Central memory CD8-positive, alpha-beta T cell (primary cell): ENCODE measurements around the gene AKAP8L.
A peak's percentile ranks its signal among the peaks of the same experiment; 100 is the strongest.

Source experiments
- ATAC-seq: fragments of 150-1000 bp; cut with Tn5 transposase; replicated peaks from 2 replicates; pipeline ENCODE4 v1.10.0; 2022; ENCODE audit warnings: mild to moderate bottlenecking, moderate FRiP score, moderate number of reproducible peaks; ENCODE audit not compliant: poor library complexity, severe bottlenecking; ENCODE audit errors: extremely low read depth
- DNase-seq, 2 donors: peaks; one replicate each; pipeline ENCODE4 v3.0.0; 2021; ENCODE audit warnings: low spot score in 2 of 2
- H3K27ac Mint-ChIP-seq: one replicate; pipeline ENCODE4 v1.8.0; 2022; ENCODE audit warnings: low read depth, mild to moderate bottlenecking, moderate library complexity, mixed read lengths
- H3K27me3 Mint-ChIP-seq: one replicate; pipeline ENCODE4 v1.8.0; 2022; ENCODE audit warnings: mixed read lengths
- H3K36me3 Mint-ChIP-seq: one replicate; pipeline ENCODE4 v1.8.0; 2022; ENCODE audit warnings: mild to moderate bottlenecking, moderate library complexity, mixed read lengths; ENCODE audit not compliant: insufficient read depth
- H3K4me1 Mint-ChIP-seq: one replicate; pipeline ENCODE4 v1.8.0; 2022; ENCODE audit warnings: mixed read lengths
- H3K4me3 Mint-ChIP-seq: one replicate; pipeline ENCODE4 v1.8.0; 2022; ENCODE audit warnings: mild to moderate bottlenecking, moderate library complexity, mixed read lengths
- H3K9me3 Mint-ChIP-seq: one replicate; pipeline ENCODE4 v1.8.0; 2022; ENCODE audit warnings: mixed read lengths

Gene AKAP8L

GRCh38 chr19:15453906-15454860 is 35.4 kb upstream of the AKAP8L start:
- H3K36me3 Mint-ChIP-seq, result peaks cover 45% of the 10 kb centered on the region
- no peak overlapping the region for H3K4me3 Mint-ChIP-seq
- no peaks in the 10 kb centered on the region for H3K9me3 Mint-ChIP-seq
- ATAC-seq, result no peak
- peaks cover 35% of the 10 kb centered on the region for H3K4me1 Mint-ChIP-seq
- no peaks in the 10 kb centered on the region for H3K27me3 Mint-ChIP-seq
- peak overlapping the region; percentile 64 for H3K27ac Mint-ChIP-seq
- DNase-seq, result no peak

GRCh38 chr19:15453091-15453578 is 34.3 kb upstream of the AKAP8L start:
- Mint-ChIP-seq H3K27ac (no peak overlapping the region), H3K4me3 (no peak overlapping the region), H3K27me3 (no peaks in the 10 kb centered on the region), H3K36me3 (peaks cover 47% of the 10 kb centered on the region), H3K4me1 (peaks cover 44% of the 10 kb centered on the region), H3K9me3 (no peaks in the 10 kb centered on the region)
- ATAC-seq, result no peak
- no peak for DNase-seq

GRCh38 chr19:15452111-15453047 is 33.6 kb upstream of the AKAP8L start:
- DNase-seq (no peak), ATAC-seq (no peak)
- H3K4me3 Mint-ChIP-seq, result no peak overlapping the region
- no peaks in the 10 kb centered on the region for H3K9me3 Mint-ChIP-seq
- peaks cover 43% of the 10 kb centered on the region for H3K36me3 Mint-ChIP-seq
- H3K27ac Mint-ChIP-seq, result no peak overlapping the region
- peaks cover 44% of the 10 kb centered on the region for H3K4me1 Mint-ChIP-seq
- H3K27me3 Mint-ChIP-seq, result no peaks in the 10 kb centered on the region

GRCh38 chr19:15450528-15450890 is 31.7 kb upstream of the AKAP8L start:
- Mint-ChIP-seq H3K4me3 (peak overlapping the region; percentile 78), H3K4me1 (peaks cover 38% of the 10 kb centered on the region), H3K27ac (peak overlapping the region; percentile 87), H3K9me3 (no peaks in the 10 kb centered on the region), H3K27me3 (no peaks in the 10 kb centered on the region), H3K36me3 (peaks cover 37% of the 10 kb centered on the region)
- ATAC-seq (no peak), DNase-seq (no peak)

- Mint-ChIP-seq H3K27me3 (no peaks in the 10 kb centered on the region), H3K4me3 (peak within 1 kb of the TSS; percentile 78), H3K4me1 (peaks cover 33% of the 10 kb centered on the region), H3K36me3 (peaks cover 32% of the 10 kb centered on the region), H3K27ac (peak within 1 kb of the TSS; percentile 87), H3K9me3 (no peaks in the 10 kb centered on the region)
- ATAC-seq (peak; percentile 75), DNase-seq (peak; percentile 73 to 79)
These were observed 31.1 kb upstream of the AKAP8L start, which contains the start of gene WIZ for GRCh38 chr19:15449620-15450527. Gene WIZ, minus strand, starts transcription at chr19:15449956. Its CDS starts 1,649 bp downstream, at chr19:15448307.

- Mint-ChIP-seq H3K4me3 (peak overlapping the region; percentile 72), H3K36me3 (peaks cover 28% of the 10 kb centered on the region), H3K27ac (peak overlapping the region; percentile 5), H3K9me3 (no peaks in the 10 kb centered on the region), H3K4me1 (peaks cover 26% of the 10 kb centered on the region), H3K27me3 (no peaks in the 10 kb centered on the region)
- DNase-seq (no peak), ATAC-seq (no peak)
These were observed 30.2 kb upstream of the AKAP8L start for GRCh38 chr19:15448778-15449619.

- Mint-ChIP-seq H3K4me3 (peak overlapping the region; percentile 72), H3K9me3 (no peaks in the 10 kb centered on the region), H3K27ac (peak overlapping the region; percentile 5), H3K4me1 (peaks cover 25% of the 10 kb centered on the region), H3K36me3 (peaks cover 20% of the 10 kb centered on the region), H3K27me3 (no peaks in the 10 kb centered on the region)
- ATAC-seq, result no peak
- no peak for DNase-seq
These were observed 29.4 kb upstream of the AKAP8L start for GRCh38 chr19:15448044-15448777.

DNA sequence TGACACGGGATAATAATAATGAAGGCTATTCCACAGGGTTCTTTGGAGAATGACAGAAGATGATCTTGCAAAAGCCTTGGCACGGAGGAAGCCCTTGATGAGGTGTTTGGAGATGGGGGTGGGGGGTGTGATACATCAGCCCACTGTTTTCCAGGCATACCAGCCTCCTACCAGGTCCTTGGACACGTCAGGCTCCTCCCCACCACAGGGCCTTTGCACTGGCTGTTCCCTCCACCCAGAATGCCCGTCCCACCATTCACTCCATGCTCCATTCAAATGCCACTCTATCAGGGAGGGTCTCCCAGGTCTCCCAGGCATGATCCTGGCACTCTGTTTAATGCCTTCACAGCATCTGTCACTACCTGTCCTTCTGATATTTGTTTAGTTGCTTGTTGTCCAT is 28.3 kb upstream of the AKAP8L start:
- H3K4me1 Mint-ChIP-seq, result peaks cover 27% of the 10 kb centered on the region
- no peaks in the 10 kb centered on the region for H3K27me3 Mint-ChIP-seq
- ATAC-seq, result no peak
- DNase-seq, result no peak
- peaks cover 15% of the 10 kb centered on the region for H3K36me3 Mint-ChIP-seq
- no peak overlapping the region for H3K27ac Mint-ChIP-seq
- H3K4me3 Mint-ChIP-seq, result no peak overlapping the region
- no peaks in the 10 kb centered on the region for H3K9me3 Mint-ChIP-seq

GRCh38 chr19:15445807-15446376 is 27.1 kb upstream of the AKAP8L start:
- H3K27ac Mint-ChIP-seq, result no peak overlapping the region
- no peak overlapping the region for H3K4me3 Mint-ChIP-seq
- H3K4me1 Mint-ChIP-seq, result peaks cover 22% of the 10 kb centered on the region
- peaks cover 7% of the 10 kb centered on the region for H3K36me3 Mint-ChIP-seq
- DNase-seq (no peak), ATAC-seq (no peak)
- H3K27me3 Mint-ChIP-seq, result no peaks in the 10 kb centered on the region
- no peaks in the 10 kb centered on the region for H3K9me3 Mint-ChIP-seq

GRCh38 chr19:15445227-15445605 is 26.4 kb upstream of the AKAP8L start:
- ATAC-seq (no peak), DNase-seq (no peak)
- Mint-ChIP-seq H3K36me3 (peaks cover 2% of the 10 kb centered on the region), H3K27me3 (no peaks in the 10 kb centered on the region), H3K4me3 (no peak overlapping the region), H3K27ac (no peak overlapping the region), H3K9me3 (no peaks in the 10 kb centered on the region), H3K4me1 (peaks cover 16% of the 10 kb centered on the region)
